Spleen (tissue), 11 donors: ENCODE results near the gene NLGN1. TPM values are rescaled to one million over a fixed set of nuclear protein-coding genes. Genes with fewer than 3 reads are reported as not detected.

Experiments used
- DNase-seq: peaks from one replicate; pipeline ENCODE4 v3.0.0-alpha.2; 2020
- H3K27ac ChIP-seq, 8 donors: fragments of 200-600 bp; sonication (generic) in 7 of 8; 1 replicate in 4 of 8; 2 replicates in 4 of 8; pipeline versions ENCODE4 v1.5.0 to v1.8.0; 2016 to 2021; ENCODE audit warnings: inconsistent platforms in 4 of 8, mild to moderate bottlenecking in 4 of 8, moderate library complexity in 1 of 8
- H3K27me3 ChIP-seq, 7 donors: fragments of 200-600 bp; sonication (generic) in 6 of 7; replicated peaks in 1 of 7; 1 replicate in 4 of 7; 2 replicates in 3 of 7; pipeline versions ENCODE4 v1.5.0 to v1.8.0; 2016 to 2021; ENCODE audit warnings: inconsistent platforms in 3 of 7, mild to moderate bottlenecking in 1 of 7
- H3K36me3 ChIP-seq, 6 donors: fragments of 200-600 bp; sonication (generic) in 5 of 6; 1 replicate in 4 of 6; 2 replicates in 2 of 6; pipeline versions ENCODE4 v1.5.0 to v1.8.0; 2016 to 2021; ENCODE audit warnings: inconsistent platforms in 2 of 6
- H3K4me1 ChIP-seq, 6 donors: fragments of 200-600 bp; sonication (generic) in 5 of 6; 1 replicate in 3 of 6; 2 replicates in 3 of 6; pipeline versions ENCODE4 v1.5.0 to v1.8.0; 2016 to 2021; ENCODE audit warnings: inconsistent platforms in 3 of 6
- H3K4me3 ChIP-seq, 8 donors: fragments of 200-600 bp; sonication (generic) in 7 of 8; 1 replicate in 4 of 8; 2 replicates in 4 of 8; pipeline versions ENCODE4 v1.5.0 to v1.8.0; 2016 to 2021; ENCODE audit warnings: inconsistent platforms in 4 of 8, mild to moderate bottlenecking in 4 of 8, moderate library complexity in 2 of 8
- H3K9me3 ChIP-seq, 8 donors: fragments of 200-600 bp; sonication (generic) in 7 of 8; 1 replicate in 4 of 8; 2 replicates in 4 of 8; pipeline versions ENCODE4 v1.5.0 to v1.8.0; 2016 to 2021; ENCODE audit warnings: inconsistent platforms in 4 of 8
- POLR2A ChIP-seq, 3 donors: fragments of 450-650 bp; IDR thresholded peaks; one replicate each; pipeline ENCODE4 v1.5.1; 2017; ENCODE audit warnings: antibody characterized with exemption in 3 of 3, mild to moderate bottlenecking in 1 of 3
- POLR2AphosphoS5 ChIP-seq, 3 donors: sonication (generic); formaldehyde crosslinking; IDR thresholded peaks; one replicate each; pipeline ENCODE4 v1.5.1; 2017; ENCODE audit warnings: antibody characterized with exemption in 3 of 3
- WGBS, 5 donors: extraction: QIAGEN DNeasy Blood & Tissue Kit in 3 of 5; methylation state at CpG; one replicate each; pipeline versions ENCODE4 v1.1.5 to v1.1.7; 2013 to 2018; 5-methylcytosine and 5-hydroxymethylcytosine counted together
- intact Hi-C: fragments of 100-400 bp; cut with DNase I; formaldehyde crosslinking; loops from one replicate; pipeline ENCODE4 v1.15.0; 2023; ENCODE audit warnings: low total_unique reads
- polyA plus RNA-seq, 3 donors: library from polyadenylated mRNA; stranded (reverse); fragments of 200-250 nt; gene quantifications; one replicate each; pipeline ENCODE4 v1.2.1, GENCODE V29; 2013
- total RNA-seq, 7 donors: library from RNA; depleted of rRNA in 3 of 7; stranded (reverse); fragments of >200 nt in 3 of 7; fragmentation: NEBNext Ultra II Directional in 4 of 7; extraction: Animal tissue kit (Norgen Biotek cat#: 25700) in 4 of 7; gene quantifications; one replicate each; pipeline versions ENCODE4 v1.1.0 to v1.2.1, GENCODE V29; 2016 to 2021
- TF ChIP-seq, protein P1 (sequence below), 11 experiments: fragments of 200-600 bp in 7 of 11; fragments of 450-650 bp in 4 of 11; sonication (generic) in 4 of 11; IDR thresholded peaks in 8 of 11; conservative IDR thresholded peaks in 3 of 11; 1 replicate in 7 of 11; 2 replicates in 4 of 11; pipeline versions ENCODE4 v1.4.0 to v1.8.0; 2016 to 2021; ENCODE audit warnings: antibody characterized with exemption in 11 of 11, inconsistent platforms in 4 of 11, mild to moderate bottlenecking in 1 of 11
- donor health status: healthy with polysubstance abuse.
- donor health status: DM: no; HTN: no; CAD: no; lungs with moderate emphysema.
- donor health status: DM: no; HTN: no; CAD: no.
- donor health status: Bipolar disorder and iron deficiency.
- donor health status: healthy.
- donor health status: DM: no; HTN: no; CAD: no.
- donor health status: DM: yes; HTN: yes; CAD: no.

The NLGN1 gene
- total and polyA plus RNA-seq, 10 donors = 0.03 to 0.13 (median 0.03) TPM; not detected in 7

DNA sequence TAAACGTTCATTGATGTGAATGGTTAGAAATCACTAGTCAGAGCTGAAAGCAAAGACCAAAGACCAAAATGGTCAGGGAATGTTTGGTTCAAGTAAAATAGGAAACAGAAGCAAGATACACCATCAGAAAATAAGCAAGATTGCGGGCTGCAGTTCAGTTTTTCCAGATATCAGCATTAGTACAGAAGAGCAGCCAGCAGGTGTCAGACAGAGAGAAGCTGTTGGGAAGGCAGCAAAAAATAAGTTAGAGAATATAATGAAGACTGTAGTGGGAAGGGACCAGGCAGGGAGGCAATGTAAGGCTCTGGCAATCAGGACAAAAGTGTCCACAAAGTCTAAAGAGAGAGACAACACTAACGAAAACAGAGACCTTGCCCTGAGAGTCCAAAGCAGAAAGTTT, 822.2 kb downstream of the NLGN1 start:
- no peak for DNase-seq
- WGBS, 5 donors = 57 to 70% (median 68%) methylated on average over 3 of the region's 3 CpGs

DNA sequence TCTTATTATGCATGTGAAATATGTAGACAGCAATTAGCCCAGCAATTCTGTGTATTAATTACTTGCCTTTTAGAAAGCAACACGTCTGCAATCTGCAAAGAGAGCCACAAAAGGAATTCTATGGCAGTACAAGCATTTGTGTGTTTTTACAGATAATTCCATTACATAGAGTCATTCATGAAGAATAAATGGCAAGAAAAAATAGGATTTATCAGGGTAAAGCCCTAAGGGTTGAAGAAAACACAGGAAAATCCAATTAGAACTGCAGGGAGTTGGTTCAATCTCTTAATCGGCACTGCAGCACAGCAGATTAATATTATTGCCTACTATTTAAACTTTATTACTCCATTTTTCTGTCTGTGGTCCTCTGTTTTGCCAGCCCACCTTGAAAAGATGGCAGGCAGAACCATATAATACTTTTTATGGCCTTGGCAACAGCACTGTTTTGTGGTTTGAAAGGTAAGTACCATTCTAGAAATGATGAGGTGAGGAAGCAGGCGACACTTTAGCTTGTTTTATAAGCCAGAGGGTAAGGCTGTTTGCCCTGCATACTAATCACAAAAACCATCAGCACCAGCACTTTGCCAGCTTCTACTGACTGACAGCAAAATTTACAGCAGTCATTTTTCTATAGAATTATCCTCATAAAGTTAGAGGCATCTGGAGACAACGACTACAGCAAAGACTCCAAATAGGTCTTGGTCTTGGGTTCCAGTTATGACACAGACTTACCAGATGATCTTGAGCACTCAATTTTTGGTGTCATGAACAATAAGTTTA, 823.4 kb downstream of the NLGN1 start:
- Histone ChIP-seq H3K36me3 (no peaks in the 10 kb centered on the region), H3K9me3 (peaks cover 0 to 4% (median 0%) of the 10 kb centered on the region in 8 donors), H3K4me1 (no peaks in the 10 kb centered on the region), H3K27me3 (no peaks in the 10 kb centered on the region), H3K4me3 (no peak overlapping the region), H3K27ac (no peak overlapping the region)
- intact Hi-C loops = no loop called here
- TF ChIP-seq POLR2A (IDR thresholded peaks at IDR 0.05) = no peak
- TF ChIP-seq, protein P1, sequence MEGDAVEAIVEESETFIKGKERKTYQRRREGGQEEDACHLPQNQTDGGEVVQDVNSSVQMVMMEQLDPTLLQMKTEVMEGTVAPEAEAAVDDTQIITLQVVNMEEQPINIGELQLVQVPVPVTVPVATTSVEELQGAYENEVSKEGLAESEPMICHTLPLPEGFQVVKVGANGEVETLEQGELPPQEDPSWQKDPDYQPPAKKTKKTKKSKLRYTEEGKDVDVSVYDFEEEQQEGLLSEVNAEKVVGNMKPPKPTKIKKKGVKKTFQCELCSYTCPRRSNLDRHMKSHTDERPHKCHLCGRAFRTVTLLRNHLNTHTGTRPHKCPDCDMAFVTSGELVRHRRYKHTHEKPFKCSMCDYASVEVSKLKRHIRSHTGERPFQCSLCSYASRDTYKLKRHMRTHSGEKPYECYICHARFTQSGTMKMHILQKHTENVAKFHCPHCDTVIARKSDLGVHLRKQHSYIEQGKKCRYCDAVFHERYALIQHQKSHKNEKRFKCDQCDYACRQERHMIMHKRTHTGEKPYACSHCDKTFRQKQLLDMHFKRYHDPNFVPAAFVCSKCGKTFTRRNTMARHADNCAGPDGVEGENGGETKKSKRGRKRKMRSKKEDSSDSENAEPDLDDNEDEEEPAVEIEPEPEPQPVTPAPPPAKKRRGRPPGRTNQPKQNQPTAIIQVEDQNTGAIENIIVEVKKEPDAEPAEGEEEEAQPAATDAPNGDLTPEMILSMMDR (IDR thresholded peaks at IDR 0.05 in 8 of 11, conservative IDR thresholded peaks at IDR 0.05 in 3 of 11) = no peak
- TF ChIP-seq POLR2AphosphoS5 (IDR thresholded peaks at IDR 0.05) = no peak
- 61 to 67% (median 61%) methylated on average over 4 of the region's 4 CpGs for WGBS, 5 donors
- no peak for DNase-seq

More for the DNA sequence above, 822.2 kb downstream of the NLGN1 start:
- no peaks in the 10 kb centered on the region for H3K36me3 ChIP-seq
- no peak overlapping the region for H3K4me3 ChIP-seq
- H3K27ac ChIP-seq = no peak overlapping the region
- TF ChIP-seq POLR2AphosphoS5 (IDR thresholded peaks at IDR 0.05) (no peak), POLR2A (IDR thresholded peaks at IDR 0.05) (no peak)
- TF ChIP-seq, protein P1 (IDR thresholded peaks at IDR 0.05 in 8 of 11, conservative IDR thresholded peaks at IDR 0.05 in 3 of 11) = no peak
- H3K4me1 ChIP-seq = no peaks in the 10 kb centered on the region
- H3K27me3 ChIP-seq = no peaks in the 10 kb centered on the region
- peaks cover 0 to 4% (median 0%) of the 10 kb centered on the region in 8 donors for H3K9me3 ChIP-seq
- intact Hi-C loops = no loop called here

DNA sequence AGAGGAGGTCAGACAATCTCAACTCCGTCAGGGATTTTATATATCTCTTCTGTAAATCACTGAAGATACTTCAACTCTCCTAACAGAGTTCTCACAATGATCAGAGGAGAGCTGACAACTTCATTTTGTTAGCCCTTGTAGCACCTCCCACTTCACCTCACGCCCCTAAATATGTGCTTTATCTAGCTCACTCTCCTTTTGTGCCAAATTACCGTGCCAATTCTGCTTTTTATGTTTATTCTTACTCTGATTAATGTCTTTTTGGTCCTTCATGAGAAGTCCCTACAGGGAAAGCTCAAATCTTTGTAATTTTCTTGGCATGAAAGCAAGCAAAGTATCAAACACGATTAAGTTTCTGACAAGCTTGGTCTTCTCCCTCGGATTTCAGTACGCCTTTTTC, 825.5 kb downstream of the NLGN1 start:
- H3K36me3 ChIP-seq = no peaks in the 10 kb centered on the region
- peaks cover 0 to 4% (median 0%) of the 10 kb centered on the region in 8 donors for H3K9me3 ChIP-seq
- DNase-seq = no peak
- 58 to 75% (median 72%) methylated on average over 6 of the region's 6 CpGs for WGBS, 5 donors
- H3K27me3 ChIP-seq = no peaks in the 10 kb centered on the region
- TF ChIP-seq POLR2A (IDR thresholded peaks at IDR 0.05) = no peak
- TF ChIP-seq, protein P1 (IDR thresholded peaks at IDR 0.05 in 8 of 11, conservative IDR thresholded peaks at IDR 0.05 in 3 of 11) = no peak
- no peak for TF ChIP-seq POLR2AphosphoS5 (IDR thresholded peaks at IDR 0.05)
- no peaks in the 10 kb centered on the region for H3K4me1 ChIP-seq
- H3K27ac ChIP-seq = no peak overlapping the region
- H3K4me3 ChIP-seq = no peak overlapping the region
- intact Hi-C loops = no loop called here

DNA sequence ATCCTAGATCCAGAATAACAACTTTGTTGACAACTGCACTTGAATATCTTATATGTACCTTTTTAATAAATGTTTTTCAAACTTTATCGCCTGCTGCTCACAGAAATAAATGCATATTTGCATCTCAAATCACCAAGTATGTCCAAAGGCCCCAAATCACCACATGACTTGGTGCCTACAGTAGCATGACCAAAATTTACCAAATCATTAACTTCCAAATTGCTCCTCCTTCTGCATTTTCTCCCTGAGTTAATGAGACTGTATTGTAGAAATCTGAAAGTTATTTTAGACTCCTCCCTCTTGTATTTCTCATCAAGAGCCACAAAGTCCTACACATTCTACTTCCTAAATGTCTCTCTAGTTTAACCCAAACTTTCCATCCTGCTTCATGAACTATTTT, 826.1 kb downstream of the NLGN1 start:
- no peak for DNase-seq
- TF ChIP-seq POLR2AphosphoS5 (IDR thresholded peaks at IDR 0.05) (no peak), POLR2A (IDR thresholded peaks at IDR 0.05) (no peak)
- TF ChIP-seq, protein P1 (IDR thresholded peaks at IDR 0.05 in 8 of 11, conservative IDR thresholded peaks at IDR 0.05 in 3 of 11) = no peak
- Histone ChIP-seq H3K27ac (no peak overlapping the region), H3K4me3 (no peak overlapping the region), H3K36me3 (no peaks in the 10 kb centered on the region), H3K9me3 (peaks cover 0 to 4% (median 0%) of the 10 kb centered on the region in 8 donors), H3K4me1 (no peaks in the 10 kb centered on the region), H3K27me3 (no peaks in the 10 kb centered on the region)
- intact Hi-C loops = no loop called here
- WGBS, 5 donors = 79 to 83% (median 80%) methylated on average over 1 of the region's 1 CpG
